Measurements from ENCODE around the gene PCDH9.

Gene PCDH9

DNA sequence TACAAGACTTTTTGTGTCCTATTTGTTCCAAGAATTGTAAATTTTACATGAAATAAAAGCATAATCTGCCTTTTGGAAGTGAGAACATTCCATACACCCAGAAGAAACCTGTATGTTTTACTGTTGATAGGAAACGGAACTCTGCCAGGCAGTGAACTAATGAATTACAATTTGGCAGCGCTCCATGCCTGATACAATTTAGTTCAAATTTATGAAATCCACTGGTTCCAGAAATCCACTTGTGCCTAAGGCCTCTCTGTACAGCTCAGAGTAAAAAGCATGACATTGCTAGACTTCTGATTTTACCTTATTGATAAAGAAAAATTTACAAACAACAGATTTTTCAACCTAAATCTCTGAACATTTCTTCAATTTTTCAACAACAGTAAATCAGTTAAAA lies 78.1 kb downstream of the PCDH9 start:
- no peak for DNase-seq

DNA sequence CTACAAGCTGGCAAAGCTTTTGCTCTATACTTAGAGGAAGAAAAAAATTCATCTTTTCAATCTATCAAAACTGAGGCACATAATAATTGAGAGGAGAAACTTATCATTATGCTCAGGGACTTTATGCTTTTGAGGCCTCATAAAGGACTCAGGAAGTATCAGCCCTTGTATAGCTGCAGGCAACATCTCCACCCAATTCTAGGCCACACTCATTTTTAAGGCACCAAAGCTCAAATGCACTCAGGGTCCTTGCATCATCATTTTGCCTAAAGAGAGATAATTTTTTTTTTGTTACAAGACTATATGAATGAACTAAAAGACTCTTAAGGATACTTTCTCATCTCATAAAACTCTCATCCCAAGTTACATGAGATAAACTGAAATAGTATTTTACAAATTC lies 78.5 kb downstream of the PCDH9 start:
- no peak for DNase-seq

DNA sequence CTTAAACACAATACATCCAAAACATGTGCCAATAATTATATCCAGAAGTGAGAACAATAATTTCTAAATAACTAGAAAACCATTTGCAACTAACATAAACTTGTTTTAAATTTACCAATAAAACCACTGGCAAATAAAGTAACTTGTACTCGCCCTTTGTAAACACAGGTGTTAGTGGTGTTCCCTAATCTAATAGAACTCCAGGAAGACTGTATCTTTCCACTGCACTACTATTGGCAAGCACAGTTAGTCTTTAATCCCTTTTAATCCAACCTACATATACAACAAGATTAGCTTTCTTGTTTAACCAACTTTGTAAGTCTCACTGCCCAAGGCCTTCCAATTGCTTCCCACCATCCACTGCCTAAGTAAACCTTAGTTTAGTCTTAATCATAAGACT lies 79.5 kb downstream of the PCDH9 start:
- DNase-seq, result no peak

DNA sequence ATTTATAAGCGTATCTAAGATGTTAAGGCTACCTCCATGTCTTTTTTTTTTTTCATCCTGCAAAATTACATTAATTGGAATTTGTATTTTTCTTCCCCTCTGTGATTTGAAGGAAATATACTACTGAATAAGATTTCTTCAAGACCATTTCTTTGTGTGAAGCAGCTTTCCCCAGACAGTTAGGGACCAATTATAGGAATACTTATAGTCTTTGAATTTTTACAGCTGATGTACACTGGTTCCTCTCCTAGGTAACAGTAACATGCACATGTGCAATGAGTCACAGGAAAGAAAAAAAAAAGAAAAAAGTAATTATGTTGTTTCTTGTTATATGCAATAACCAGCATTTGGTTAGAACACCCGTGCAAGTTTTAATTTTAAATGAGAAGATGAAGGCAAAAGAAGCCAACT lies 82.0 kb downstream of the PCDH9 start:
- no peak for DNase-seq

DNA sequence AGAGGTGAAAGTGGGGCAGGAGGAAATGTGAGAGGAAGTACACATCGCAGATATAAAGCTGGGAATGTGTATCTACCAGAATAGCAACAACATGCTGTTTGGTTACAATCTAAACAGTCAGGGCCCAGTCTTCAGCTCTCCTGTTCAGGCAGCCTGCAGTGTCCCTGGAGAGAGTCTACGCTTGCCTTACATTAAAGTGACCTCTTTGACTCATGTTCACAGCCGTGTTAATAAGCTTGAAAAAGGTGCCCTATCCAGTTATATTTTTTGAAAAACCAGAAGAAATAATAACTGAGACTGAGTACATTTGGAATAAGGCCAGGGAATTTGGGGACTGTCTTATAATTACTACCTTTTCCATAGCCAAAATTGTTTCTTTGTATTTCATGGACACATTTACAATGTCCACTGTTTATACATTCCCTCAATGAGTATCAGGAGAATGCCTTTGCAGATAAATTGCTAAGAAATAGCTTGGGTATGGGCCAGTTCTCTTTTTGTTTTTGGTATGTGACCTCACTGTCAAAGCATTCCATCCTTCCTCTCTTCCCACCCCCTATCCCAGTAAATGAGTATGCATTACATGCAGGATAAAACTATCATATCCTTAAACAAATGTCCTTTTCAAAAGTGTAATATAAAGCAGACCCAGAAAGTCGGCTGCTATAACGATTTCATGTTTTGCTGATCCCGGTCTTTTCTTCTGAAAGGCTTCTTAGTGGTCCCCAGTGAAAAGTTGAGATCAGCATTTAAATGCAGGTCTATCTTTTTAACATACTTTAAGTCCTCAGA lies 82.6 kb downstream of the PCDH9 start:
- no peak for DNase-seq

DNA sequence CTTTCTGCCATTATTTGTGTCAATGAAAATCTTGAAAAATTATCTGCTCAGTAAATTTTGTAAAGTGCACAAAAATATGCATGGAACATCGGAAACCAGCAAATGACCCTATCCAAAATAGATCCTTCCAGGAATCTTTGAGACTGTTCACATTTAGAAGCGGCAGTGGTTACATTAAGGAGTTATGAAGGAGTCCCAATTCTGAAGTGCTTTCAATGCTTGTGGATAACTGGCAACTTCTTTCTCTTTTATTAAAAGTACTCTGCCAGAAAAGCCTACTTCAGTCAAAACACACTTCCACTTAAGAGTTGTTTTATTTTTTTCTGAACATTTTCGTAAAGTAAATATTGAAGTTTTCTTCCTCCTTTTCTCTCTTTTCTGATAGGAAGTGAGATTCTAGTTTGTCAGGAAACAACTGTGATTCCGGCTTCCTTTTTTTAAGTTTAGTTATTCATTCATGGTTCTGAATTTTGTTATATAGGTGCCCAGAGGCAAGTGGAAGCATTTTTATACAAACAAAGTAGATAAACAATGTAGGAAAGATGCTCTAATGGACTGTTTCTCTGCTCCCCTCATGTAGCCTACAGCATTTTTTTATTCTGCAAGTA lies 83.5 kb downstream of the PCDH9 start:
- DNase-seq, result no peak

DNA sequence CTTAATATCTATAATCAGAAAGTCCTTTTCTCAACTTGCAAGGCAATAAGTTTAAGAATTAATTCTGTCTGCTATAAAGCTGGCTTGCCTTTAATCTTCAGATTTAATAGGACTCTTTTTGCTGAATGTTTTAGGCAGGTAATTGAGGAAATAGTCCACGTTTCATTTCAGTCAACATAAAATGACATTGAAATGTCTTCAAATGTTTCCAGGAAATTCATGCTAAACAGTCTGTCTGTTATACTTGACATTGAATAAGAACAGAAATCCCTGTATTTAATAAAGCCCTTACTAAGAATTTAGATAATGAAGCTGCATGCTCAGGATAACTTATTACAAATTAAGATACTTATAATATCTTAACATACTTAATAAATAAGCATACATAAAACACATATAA lies 84.2 kb downstream of the PCDH9 start:
- no peak for DNase-seq

DNA sequence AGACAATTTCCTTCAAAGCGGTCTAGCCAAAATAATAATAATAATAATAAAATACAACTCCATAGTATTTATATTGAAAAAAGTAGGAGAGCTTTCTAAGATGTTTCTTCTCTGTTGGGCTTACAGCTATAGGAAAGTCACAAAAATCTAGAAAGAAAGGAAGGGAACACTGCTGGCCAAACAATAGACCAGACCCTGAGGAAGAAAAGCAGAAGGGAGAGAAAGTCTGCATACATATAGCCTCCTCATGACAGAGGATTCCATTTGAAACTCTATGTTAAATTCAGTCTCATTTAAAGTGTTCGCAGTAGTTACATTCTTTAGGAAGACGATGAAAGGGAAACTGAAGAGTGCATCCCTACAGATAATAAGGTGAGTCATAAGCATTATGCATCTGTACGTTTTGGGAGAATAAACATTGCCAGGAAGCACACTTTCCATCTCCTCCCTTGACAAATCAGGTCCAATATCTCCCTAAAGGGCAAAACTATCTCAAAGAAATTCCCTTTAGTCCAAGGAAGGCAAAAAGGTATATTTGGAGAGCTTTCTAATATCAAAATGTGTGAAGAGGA lies 86.5 kb downstream of the PCDH9 start:
- DNase-seq, result no peak

DNA sequence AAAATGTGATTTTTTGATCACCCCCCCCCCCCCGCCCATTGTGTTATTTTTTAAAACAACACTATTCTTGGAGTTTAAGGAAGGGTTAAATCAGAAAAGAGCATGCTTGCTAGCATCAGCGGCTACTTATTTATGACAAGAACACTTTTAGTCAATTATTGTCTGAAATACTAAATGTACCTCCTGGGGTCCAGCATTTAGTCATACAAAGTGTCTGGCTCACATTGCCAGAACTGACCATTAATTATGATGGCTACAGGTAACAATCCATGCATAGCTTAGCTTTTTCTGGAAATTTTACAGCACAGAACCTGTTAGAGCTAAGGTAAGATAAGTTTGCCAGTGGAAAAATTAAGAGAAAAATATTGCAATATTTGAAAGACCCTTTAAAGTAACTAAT lies 90.1 kb downstream of the PCDH9 start:
- DNase-seq, result no peak

DNA sequence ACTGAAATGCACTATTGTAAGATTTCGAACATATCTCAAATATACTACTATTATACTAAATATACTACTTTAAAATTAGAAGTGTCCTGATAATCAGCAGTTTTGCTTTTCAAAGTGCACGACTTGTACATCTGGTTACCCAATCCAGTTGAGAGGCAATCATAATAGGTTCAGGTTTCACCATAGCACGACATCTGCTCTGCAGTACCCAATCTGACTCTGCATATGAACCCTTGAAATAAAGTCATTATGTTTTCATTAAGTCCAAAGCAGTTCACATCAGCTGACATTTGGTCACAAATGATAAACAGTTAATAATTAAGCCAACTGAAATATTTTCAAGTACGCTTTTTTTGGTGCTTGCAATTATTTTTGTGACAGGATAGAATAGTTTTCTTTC lies 90.6 kb downstream of the PCDH9 start:
- DNase-seq, result no peak

DNA sequence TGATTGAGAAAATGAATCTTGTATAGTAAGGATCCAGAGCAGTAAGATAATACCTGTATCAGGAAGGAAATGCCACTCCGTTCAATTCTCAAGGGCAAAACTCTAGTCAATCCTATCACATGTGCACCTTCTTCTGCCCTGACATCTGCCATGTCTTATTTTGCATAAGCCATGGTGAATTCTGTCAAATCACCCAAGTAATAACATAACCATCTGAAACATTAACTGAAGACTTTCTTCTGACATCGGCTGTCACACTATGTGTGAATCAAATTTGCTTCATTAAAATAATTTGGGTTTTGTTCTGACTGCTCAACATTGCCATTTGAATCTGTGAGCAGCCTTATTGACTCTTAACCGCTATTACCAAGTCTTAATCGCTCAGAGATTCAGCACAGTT lies 91.2 kb downstream of the PCDH9 start:
- no peak for DNase-seq

DNA sequence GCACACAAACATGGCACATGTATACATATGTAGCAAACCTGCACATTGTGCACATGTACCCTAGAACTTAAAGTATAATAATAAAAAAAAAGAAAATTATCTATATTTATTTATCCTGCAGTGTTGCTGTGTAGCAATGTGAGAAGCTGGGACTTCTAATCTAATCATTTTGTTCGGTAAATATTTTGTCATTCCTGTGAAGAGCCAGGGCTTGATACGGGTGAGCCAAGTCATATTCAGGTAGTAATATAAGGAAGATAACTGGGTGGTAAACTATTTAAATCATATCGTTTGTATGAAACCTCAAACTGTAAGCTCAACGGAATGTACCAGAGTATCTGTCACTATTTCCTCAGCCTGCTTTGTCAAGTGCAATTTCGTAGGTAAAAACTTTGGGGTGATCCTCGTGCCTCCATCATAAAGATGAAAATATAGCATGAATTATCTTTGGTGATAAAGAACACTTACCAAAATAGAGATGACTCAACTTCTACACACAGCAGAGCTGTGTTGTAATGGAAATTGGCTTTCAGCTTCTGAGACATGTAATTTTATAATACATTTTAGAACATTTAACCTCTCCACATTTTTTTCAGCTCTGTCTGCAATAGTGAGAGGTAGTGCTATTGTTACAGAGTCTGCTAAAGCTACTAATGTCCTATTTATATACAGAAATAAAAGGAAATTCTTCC lies 92.9 kb downstream of the PCDH9 start:
- DNase-seq, result no peak

DNA sequence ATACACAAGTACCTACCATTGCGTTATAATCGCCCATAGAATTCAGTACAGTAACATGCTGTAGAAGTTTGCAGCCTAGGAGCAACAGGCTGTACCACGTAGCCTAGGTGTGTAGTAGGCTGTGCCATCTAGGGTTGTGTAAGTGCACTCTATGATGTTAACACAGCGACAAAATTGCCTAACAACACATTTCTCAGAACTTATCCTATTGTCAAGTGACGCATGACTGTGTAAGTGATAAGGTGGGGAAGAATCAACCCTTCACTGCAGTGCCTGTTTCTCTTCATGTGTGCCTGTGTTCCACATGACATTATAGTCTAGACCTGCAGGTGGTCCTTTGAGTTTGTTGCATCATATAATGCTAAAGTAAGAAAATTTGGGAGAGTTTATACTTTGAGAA lies 94.0 kb downstream of the PCDH9 start:
- no peak for DNase-seq

DNA sequence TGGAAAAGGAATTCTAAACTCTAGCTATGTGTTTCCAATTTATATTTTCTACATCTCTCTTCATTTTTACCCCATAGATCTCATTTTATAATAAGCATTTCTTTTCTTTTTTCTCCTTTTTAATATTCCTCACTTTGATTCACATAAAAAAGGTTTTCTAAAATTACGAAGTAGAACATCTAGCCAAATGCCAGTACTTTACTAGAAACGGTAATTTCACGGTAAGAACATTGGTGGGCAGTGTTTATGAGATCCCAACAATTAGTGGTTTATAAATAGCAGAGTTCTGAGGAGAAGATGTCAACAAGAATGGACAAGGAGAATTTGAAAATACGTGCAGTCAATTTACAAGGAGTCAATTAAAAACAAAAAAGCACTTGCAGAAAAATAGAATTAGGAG lies 94.8 kb downstream of the PCDH9 start:
- DNase-seq, result no peak

DNA sequence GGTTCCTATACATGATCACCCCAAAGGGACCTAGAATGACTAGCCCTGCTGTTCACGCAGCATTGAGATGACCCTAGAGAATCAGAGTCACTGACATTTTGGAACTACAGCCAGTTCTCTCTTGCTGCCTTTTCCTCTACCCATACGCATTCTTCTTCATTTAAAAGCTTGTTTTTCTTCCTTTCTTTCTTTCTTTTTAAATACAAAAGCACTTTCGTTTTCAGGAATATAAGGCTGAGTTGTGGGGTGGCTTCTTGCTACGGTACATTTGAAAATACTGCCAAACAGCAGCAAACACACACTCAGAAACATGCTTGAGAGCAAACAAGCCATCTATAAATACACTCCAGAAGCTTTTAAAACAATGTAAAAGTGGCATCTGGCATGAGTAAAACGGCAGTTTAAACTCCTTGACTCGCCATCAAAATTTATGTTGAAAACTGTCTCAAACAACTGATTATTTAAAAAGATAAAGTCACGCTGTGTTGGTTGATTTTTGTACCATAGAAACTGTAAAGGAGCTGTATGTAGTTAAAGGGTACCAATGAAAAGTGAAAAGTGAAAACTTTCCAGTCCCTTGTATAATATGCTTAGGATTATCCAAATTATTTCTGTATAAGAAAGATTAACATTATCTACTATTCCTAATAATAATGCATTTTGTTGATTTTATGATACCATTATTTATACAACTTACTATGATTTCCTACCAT lies 95.6 kb downstream of the PCDH9 start:
- no peak for DNase-seq

DNA sequence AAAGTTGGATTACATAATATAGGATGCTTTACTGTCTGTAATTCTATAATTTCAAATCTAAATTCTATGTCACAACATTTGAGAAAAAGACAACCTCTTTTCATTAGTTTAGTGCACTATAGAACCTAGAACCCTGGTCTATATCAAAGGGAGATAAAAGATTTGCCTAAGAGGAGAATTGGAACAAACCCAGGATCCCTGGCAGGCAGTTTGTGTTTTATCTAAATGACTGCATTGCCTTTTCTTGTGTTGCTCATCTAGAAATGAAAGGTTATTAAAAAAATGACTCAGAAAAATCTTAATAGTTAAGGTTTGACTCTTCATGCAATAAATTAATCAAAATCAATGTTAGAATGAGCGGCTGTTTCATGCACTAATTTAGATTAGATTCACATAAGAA lies 96.7 kb downstream of the PCDH9 start:
- DNase-seq, result no peak

DNA sequence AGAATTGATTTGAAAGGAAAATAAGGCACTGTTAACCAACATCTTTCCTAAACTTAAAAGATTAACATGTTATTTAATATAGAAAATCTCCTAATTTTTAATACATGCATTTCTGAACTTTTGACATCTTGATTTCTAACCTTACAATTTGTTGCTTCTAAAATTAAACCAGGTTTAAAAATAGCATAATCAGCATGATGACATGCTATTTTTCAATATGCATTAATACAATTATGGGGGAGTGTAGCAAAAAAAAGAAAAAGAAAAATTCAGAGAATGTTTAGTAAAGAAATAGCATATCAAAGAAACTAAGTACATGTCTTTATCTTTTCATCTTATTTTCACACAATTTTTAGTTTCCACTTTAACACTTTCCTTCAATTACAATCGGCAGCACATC lies 98.7 kb downstream of the PCDH9 start:
- DNase-seq, result no peak

DNA sequence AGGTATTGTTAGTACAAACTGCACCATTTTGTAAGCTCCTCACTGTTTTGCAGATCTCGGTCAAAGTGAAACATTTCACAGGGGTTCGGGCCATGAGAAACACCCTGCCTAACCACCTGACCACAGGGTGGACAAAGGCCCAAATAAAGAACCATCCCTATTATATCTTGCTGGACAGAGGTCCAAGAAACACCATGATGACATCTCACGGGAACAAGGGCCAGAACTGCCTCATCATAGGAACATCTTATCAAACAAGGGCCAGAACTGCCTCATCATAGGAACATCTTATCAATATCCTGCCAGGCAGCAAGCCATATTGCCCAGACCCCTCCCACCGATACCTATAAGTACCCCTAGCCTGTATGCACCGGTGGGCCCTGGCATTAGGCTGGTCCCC lies 99.7 kb downstream of the PCDH9 start:
- DNase-seq, result no peak

DNA sequence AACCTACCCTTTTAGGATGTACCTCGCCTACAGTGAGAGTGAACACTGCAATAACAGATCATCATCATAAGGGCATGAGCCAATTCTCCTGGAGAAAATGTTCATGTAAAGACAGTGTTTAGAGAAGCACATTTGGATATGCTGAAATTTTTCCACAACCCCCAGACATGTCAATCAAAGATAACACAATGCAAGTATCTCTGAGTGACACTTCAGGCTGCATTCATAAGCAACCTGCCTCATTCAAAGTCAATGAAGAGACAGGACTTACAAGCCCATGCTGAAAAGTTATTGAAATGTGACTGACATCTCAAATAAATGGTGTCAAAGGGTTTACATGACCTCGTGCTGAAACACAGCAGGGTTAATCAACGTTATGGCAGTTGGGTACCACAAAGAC lies 102.0 kb downstream of the PCDH9 start:
- DNase-seq, result no peak

DNA sequence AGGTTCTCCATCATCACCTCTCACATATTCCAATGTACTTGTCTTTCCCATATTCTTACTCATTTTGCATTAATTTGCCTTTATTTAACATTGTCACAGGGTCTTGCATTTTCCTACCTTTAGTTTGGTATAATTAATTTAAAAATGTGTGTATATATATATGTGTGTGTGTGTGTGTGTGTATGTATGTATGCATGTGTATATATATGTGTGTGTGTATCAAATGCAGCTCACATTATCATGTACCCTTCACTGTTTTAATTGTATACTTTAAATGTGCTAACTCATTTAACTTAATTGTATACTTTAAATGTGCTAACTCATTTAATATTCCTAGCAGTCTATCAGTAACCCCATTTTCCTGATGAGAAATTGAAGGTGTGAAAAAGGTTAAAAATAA lies 104.5 kb downstream of the PCDH9 start:
- DNase-seq, result no peak

DNA sequence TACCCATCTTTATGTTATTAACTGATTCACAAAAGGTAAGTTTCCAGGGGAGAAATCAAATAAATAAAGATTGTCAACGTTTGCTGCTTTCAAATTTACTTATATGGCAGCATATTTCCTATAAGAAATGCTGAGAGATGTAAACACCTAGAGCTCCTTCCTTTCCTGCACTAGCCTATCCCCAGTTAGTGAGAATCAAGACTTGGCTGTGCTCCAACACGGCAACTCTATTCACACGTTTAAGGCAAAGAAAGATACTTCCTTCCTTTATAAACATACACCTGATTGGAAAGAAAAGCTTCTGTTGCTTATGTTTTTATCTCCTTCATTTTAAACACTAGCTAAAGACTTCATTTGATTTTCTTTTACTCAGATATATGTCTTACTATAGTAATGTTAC lies 107.0 kb downstream of the PCDH9 start:
- DNase-seq, result peak; percentile 29

DNA sequence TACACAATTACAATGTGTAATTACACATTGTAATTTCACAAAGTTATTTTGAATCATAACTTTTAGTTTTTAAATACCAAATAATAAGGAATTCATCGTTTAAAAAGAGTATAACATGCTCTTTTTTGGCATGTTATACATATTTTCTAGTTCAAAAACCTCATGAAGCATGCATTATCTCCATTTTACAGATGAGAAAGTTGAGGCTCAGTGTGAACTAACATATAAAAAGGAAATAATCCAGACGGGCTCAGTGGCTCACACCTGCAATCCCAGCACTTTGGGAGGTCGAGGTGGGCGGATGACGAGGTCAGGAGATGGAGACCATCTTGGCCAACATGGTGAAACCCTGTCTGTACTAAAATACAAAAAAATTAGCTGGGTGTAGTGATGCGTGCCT lies 107.9 kb downstream of the PCDH9 start:
- DNase-seq, result no peak

DNA sequence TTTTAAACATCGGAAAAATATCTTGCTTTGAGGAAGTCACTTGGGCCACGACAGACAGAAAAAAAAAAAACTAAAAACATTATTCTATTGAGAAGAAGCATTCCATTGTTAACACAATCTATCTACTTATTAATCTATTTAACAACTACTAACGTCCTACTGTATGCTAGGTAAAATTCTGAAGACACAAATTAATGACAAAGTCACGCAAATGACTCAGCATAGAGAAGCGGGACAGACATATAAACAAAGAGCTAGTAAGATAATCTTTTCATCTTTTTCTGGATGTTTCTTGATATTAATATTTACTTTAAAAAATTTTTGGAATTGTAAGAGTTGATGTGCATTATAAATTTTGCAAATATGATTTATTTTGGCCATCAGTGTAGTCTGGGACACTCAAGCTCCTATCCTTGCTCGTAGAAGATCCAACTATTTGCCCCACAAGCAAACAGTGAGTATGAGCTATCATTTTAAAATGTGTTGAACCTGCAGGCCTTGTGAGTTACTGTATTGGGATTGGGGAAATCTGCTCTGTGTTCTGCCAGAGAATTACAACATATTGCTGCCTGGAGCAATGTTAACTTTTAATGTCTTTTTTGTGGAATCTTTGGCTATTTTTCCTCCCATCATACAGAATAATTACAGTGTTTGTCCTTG lies 109.1 kb downstream of the PCDH9 start:
- DNase-seq, result no peak

All from RPMI8226 (cell line).